Stimulated activated CD4-positive, alpha-beta T cell treated with anti-CD3 and anti-CD28 coated beads, Interleukin-1b, Interleukin-23, amount 100 ng/mL, for 48 hours (primary cell): Measurements from ENCODE around the gene MRPL10.

Experiments used
- DNase-seq: peaks from one replicate; pipeline ENCODE4 v3.0.0-alpha.2; 2020

MRPL10 gene

GRCh38 chr17:47812146-47812920, 19.0 kb downstream of the MRPL10 start:
- no peak for DNase-seq

- DNase-seq: no peak
Observed at GRCh38 chr17:47811709-47812108, 19.6 kb downstream of the MRPL10 start.

GRCh38 chr17:47810901-47811635, 20.3 kb downstream of the MRPL10 start:
- DNase-seq: no peak

- DNase-seq: peak; percentile 58
Observed at GRCh38 chr17:47810200-47810821, 21.0 kb downstream of the MRPL10 start.

- DNase-seq: no peak
Observed at GRCh38 chr17:47808830-47809480, 22.4 kb downstream of the MRPL10 start.

GRCh38 chr17:47808036-47808829, 23.1 kb downstream of the MRPL10 start:
- DNase-seq: no peak

- no peak for DNase-seq
Observed at GRCh38 chr17:47807421-47807820, 23.9 kb downstream of the MRPL10 start.

GRCh38 chr17:47806913-47807255, 24.5 kb downstream of the MRPL10 start:
- no peak for DNase-seq

- DNase-seq: no peak
Observed at GRCh38 chr17:47806026-47806912, 25.1 kb downstream of the MRPL10 start.

DNA sequence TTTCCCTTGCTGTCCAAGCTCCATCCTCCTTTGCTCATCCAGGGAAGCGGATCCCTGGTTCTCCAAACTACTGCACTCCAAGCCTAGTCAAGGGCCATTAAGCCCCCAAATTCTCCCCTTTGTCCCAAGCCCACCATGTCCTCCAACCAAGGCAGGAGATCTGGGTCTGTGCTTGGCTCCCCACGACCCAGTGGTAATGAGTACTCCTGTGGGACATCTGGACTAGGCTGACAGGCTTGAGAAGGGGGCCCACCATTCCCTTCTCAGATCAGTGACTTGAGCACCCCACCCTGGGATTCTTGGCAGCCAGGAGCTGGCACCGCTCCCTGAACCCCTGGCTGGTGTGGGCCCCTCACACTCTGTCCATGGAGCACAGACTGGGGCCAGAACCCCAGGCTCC, 26.9 kb downstream of the MRPL10 start:
- no peak for DNase-seq

DNA sequence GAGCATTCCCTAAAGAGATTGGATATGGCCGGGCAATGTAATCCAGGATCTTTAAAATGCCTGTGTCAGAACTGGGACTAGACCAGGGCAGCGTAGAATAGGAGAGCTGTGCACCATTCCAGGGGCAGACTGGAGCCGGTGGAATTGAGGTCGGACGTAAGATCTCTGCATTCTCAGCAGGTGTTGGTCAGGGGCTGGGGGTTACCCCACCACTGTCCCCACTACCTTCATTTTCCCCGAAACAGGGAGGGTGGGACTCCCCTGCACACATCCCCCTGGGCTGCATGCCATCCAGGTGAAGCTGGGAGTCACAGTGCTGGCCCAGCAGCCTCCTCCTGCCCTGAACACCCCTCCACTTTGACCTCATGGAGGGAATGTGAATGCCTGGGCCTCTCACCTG, 27.6 kb downstream of the MRPL10 start:
- DNase-seq: no peak

DNA sequence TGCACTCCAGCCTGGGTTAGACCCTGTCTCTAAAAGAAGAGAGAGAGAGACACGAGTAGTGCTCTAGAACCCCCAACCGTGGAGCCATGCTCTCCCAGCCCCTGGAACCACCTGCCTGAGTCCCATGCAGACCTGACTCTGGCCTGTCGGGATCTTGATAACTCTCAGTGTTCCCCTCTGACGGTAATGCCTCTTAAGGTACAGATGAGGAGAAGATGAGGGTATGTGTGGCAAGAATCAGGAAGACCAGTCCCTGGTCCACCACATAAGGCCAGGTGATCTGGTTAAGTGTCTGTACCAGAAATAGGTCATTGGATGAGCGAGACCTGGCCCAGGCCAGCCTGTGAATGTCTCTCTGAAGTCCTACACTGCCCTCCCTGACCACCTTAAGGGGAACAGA, 28.1 kb downstream of the MRPL10 start:
- no peak for DNase-seq

DNA sequence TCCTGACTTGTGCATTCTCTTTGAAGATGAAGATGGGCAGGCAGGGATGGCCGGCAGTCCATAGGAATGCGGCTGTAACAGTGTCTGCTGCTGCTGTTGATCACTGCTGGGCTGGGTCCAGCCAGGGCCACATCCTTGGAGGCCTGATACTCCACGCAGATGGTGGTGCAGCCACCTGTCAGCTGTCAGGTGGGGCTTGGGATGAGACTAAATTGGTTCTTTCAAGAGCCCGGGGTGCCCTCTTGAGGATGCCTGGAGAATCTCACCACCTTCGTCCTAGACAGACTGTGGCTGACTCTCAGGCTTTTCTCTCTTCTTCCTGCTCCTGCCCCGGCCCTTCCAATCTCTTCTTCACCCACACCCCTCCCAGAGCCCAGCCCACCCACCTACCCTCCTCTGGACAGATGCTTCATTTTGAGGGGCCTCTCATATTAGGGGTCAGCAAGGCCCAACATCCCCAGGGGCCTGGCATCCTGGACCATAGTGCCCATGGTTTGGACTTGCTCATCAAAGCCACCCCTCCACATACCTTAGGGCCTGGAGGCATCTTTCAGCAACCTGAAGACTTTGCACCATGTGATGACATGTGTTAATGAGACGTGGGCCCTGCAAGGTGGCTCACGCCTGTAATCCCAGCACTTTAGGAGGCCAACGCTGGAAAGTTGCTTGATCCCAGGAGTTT, 28.9 kb downstream of the MRPL10 start:
- DNase-seq: peak; percentile 59

GRCh38 chr17:47801906-47802305, 29.4 kb downstream of the MRPL10 start:
- no peak for DNase-seq

DNA sequence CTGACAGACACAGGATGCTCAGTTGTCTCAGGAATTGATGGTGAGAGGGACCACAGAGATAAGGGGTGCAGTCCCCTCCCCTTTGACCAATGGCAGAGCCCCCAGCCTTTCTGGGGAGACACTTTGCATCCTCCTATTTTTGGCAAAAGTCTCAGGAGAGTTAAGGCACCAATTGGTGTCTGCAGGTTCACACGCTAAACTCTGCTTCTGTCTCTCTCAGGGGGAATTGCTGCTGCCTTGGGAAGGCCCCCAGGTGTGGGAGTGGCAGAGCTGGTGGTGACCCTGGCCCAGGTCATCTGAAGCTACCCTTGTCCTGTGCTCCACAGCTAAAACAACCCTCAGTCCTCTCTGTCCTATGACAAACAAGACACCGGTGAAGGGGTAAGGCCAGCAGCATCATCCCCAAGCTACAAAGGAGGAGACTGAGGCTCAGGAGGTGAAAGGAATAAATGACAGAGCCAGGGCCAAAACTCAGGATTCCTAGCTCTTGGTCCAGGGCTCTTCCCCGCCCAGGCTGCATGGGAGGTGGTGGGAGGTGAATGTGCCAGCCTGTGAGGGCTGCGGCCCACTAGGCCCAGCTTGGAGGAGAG, 30.1 kb downstream of the MRPL10 start:
- no peak for DNase-seq

DNA sequence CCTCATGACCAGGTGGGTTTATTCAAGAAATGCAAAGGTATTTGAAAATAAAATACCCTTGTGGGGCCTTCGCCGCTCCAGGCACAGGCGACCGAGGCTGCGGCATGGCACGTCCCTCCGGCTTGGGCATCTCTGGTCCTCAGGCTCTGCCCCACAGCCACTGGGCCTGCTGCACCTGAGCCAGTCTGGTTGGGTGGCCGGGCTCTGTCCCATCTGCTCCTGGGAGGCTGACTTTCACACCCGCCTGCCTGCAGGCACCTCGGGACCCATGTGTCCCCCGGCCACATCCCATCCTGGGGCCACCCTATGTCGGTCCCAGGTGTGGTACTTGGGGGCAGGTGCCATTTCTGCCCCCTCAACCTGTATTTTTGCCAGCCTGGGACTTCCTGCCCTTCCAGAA, 30.7 kb downstream of the MRPL10 start:
- DNase-seq: no peak

DNA sequence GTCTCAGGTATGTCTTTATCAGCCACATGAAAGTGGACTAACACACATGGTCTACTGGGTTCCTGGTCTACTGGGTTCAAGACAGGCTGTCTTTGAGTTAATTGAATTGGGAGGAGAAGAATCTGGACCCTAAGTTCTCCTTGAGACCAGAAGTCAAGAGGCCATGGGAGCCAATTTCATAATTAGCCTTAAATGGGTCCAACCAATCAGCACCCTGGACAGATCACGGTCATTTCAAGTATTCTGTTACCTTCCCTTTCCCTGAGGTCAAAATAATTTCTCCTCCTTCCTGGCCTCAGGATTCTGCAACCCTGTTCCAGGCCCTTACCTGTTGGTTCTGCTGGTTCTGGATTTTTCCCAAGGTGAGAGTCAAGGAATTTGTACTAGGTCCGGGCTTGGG, 33.5 kb downstream of the MRPL10 start:
- DNase-seq: no peak

DNA sequence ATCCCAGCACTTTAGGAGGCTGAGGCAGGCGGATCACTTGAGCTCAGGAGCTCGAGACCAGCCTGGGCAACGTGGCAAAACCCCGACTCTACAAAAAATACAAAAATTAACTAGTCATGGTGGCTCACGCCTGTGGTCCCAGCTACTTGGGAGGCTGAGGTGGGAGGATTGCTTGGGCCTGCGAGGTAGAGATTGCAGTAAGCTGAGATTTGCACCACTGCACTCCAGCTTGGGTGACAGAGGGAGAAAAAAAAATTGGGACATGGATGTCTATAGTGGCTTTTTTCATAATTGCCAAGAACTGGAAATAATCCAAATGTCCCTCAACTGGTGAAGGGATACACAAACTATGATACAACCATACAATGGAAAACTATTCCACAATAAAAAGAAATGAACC, 38.4 kb downstream of the MRPL10 start:
- no peak for DNase-seq

GRCh38 chr17:47792457-47792856, 38.9 kb downstream of the MRPL10 start:
- DNase-seq: no peak

DNA sequence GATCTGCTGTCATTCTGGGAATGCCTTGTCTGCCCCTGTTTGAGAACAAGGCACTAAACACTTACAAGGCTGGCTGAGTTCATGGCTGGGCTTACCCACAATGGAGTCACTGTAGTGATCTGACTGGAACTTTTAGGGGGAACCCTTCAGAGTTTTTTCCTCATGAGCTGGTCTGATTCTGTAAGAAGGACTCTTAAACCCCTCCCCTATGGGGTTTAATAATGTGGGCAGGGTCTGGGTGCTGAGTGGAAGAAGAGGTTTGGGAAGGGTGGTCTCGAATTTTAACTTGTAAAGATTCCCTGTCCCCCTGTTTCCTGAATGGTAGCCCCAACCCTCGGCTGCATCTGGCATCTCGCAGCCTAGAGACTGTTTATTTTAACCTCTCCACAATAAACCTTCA, 40.3 kb downstream of the MRPL10 start:
- no peak for DNase-seq
